WTC11 (cell line): ENCODE data around the gene TFF3. TPM values are rescaled to one million over a fixed set of nuclear protein-coding genes. Genes with fewer than 3 reads are reported as not detected.

ENCODE experiments used
- ATAC-seq: fragments of 200-7000 bp; cut with Tn5 transposase; 2 replicates; pipeline ENCODE4 v1.10.0; 2021; ENCODE audit warnings: mild to moderate bottlenecking, moderate library complexity
- CTCF ChIA-PET: fragments of 300-600 bp; sonication (Branson Sonifier 250); formaldehyde crosslinking; loops from one replicate; lab custom pipeline; 2021; ENCODE audit warnings: antibody characterized with exemption; lab: Charles Lee
- POLR2A ChIA-PET: fragments of 350-600 bp; sonication (Branson Sonifier 250); formaldehyde crosslinking; loops from one replicate; lab custom pipeline; 2021; ENCODE audit warnings: antibody characterized with exemption; lab: Charles Lee
- DNase-seq: peaks from one replicate; pipeline ENCODE4 v3.0.0; 2021; ENCODE audit warnings: low spot score
- H3K27ac Mint-ChIP-seq: 2 replicates; pipeline ENCODE4 v1.8.0; 2021; ENCODE audit warnings: mixed read lengths
- H3K27me3 Mint-ChIP-seq: 2 replicates; pipeline ENCODE4 v1.8.0; 2021; ENCODE audit warnings: low read depth, mild to moderate bottlenecking, moderate library complexity, mixed read lengths
- H3K36me3 Mint-ChIP-seq: 2 replicates; pipeline ENCODE4 v1.8.0; 2021; ENCODE audit warnings: mixed read lengths
- H3K4me1 Mint-ChIP-seq: 2 replicates; pipeline ENCODE4 v1.8.0; 2022; ENCODE audit warnings: mixed read lengths
- H3K4me3 Mint-ChIP-seq: 2 replicates; pipeline ENCODE4 v1.8.0; 2021; ENCODE audit warnings: mild to moderate bottlenecking, moderate library complexity, mixed read lengths
- H3K9me3 Mint-ChIP-seq: 2 replicates; pipeline ENCODE4 v1.8.0; 2021; ENCODE audit warnings: mixed read lengths
- ETV6 ChIP-seq: sonication (generic); formaldehyde crosslinking; IDR thresholded peaks from 2 replicates; pipeline ENCODE4 v1.8.1; 2022; ENCODE audit warnings: mild to moderate bottlenecking, missing genetic modification reagents
- GRHL2 ChIP-seq: fragments of 250-450 bp; sonication (Bioruptor Pico); IDR thresholded peaks from 2 replicates; pipeline ENCODE4 v1.8.0; 2022; ENCODE audit warnings: mild to moderate bottlenecking, moderate library complexity; ENCODE audit not compliant: insufficient replicate concordance, severe bottlenecking
- OVOL2 ChIP-seq: fragments of 250-450 bp; sonication (Bioruptor Pico); IDR thresholded peaks from 2 replicates; pipeline ENCODE4 v1.9.0; 2021; ENCODE audit warnings: mild to moderate bottlenecking, borderline replicate concordance
- PREB ChIP-seq: sonication (generic); formaldehyde crosslinking; IDR thresholded peaks from 2 replicates; pipeline ENCODE4 v1.8.1; 2022; ENCODE audit warnings: mild to moderate bottlenecking, missing genetic modification reagents, moderate library complexity, borderline replicate concordance
- STAT6 ChIP-seq: sonication (generic); formaldehyde crosslinking; conservative IDR thresholded peaks from 2 replicates; pipeline ENCODE4 v1.8.1; 2023; ENCODE audit warnings: mild to moderate bottlenecking, low read depth, missing genetic modification reagents, moderate library complexity
- TEAD1 ChIP-seq: sonication (generic); formaldehyde crosslinking; IDR thresholded peaks from 2 replicates; pipeline ENCODE4 v1.8.0; 2022; ENCODE audit warnings: mild to moderate bottlenecking, missing genetic modification reagents
- ZBTB43 ChIP-seq: sonication (generic); formaldehyde crosslinking; IDR thresholded peaks from 2 replicates; pipeline ENCODE4 v1.8.1; 2023; ENCODE audit warnings: mild to moderate bottlenecking, missing genetic modification reagents
- ZNF423 ChIP-seq: fragments of 250-450 bp; sonication (Bioruptor Pico); IDR thresholded peaks from 2 replicates; pipeline ENCODE4 v2.1.2; 2022; ENCODE audit warnings: mild to moderate bottlenecking, moderate library complexity
- total RNA-seq: library from RNA; stranded (reverse); gene quantifications from 3 replicates; pipeline ENCODE4 v1.2.3, GENCODE V29; 2021
- TF ChIP-seq, protein P1 (sequence below): sonication (generic); formaldehyde crosslinking; IDR thresholded peaks from 2 replicates; pipeline ENCODE4 v1.8.0; 2023; ENCODE audit warnings: mild to moderate bottlenecking, missing genetic modification reagents
- TF ChIP-seq, protein P2 (sequence below): fragments of 250-450 bp; sonication (Bioruptor Pico); IDR thresholded peaks from 2 replicates; pipeline ENCODE4 v1.9.0; 2021; ENCODE audit warnings: mild to moderate bottlenecking, borderline replicate concordance
- TF ChIP-seq, protein P3 (sequence below): fragments of 250-450 bp; sonication (Bioruptor Pico); conservative IDR thresholded peaks from 2 replicates; pipeline ENCODE4 v1.9.0; 2021; ENCODE audit warnings: mild to moderate bottlenecking
- TF ChIP-seq, protein P4 (sequence below): sonication (generic); formaldehyde crosslinking; IDR thresholded peaks from 2 replicates; pipeline ENCODE4 v1.8.0; 2022; ENCODE audit warnings: missing genetic modification reagents

TFF3 gene
- total RNA-seq, 1 experiment from 2014 or later, result 4.2 TPM

DNA sequence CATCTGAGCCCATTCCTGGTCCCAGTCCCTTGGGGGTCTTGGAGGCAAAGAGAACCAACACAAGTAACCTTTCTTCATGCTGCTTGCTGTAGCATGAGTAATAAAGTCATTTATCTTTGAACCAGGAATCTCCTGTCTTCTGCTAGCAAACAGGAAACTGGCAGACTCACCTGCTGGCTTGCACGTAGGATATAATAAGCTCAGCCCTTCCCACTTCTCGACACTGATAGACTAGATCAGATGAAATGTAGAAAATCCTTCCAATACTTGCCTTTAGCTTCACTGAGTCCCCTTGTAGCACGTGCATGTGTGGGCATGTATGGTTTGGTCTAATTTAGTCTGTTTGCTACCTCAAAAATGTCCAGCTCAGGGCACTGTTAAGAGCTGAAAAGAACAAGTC is 42.1 kb upstream of the TFF3 start:
- ChIA-PET POLR2A (no interaction called here), CTCF (interaction anchor here (1.0 to 2.0 kb wide), 3 partner anchors 19 to 48 kb away, joined by 4 read pairs; no protein-coding TSS in a partner anchor)
- ATAC-seq (no peak), DNase-seq (no peak)
- no peak for TF ChIP-seq GRHL2 (CRISPR knock-in tag)
- TF ChIP-seq, protein P1, sequence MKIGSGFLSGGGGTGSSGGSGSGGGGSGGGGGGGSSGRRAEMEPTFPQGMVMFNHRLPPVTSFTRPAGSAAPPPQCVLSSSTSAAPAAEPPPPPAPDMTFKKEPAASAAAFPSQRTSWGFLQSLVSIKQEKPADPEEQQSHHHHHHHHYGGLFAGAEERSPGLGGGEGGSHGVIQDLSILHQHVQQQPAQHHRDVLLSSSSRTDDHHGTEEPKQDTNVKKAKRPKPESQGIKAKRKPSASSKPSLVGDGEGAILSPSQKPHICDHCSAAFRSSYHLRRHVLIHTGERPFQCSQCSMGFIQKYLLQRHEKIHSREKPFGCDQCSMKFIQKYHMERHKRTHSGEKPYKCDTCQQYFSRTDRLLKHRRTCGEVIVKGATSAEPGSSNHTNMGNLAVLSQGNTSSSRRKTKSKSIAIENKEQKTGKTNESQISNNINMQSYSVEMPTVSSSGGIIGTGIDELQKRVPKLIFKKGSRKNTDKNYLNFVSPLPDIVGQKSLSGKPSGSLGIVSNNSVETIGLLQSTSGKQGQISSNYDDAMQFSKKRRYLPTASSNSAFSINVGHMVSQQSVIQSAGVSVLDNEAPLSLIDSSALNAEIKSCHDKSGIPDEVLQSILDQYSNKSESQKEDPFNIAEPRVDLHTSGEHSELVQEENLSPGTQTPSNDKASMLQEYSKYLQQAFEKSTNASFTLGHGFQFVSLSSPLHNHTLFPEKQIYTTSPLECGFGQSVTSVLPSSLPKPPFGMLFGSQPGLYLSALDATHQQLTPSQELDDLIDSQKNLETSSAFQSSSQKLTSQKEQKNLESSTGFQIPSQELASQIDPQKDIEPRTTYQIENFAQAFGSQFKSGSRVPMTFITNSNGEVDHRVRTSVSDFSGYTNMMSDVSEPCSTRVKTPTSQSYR (CRISPR knock-in tag), result no peak
- H3K36me3 Mint-ChIP-seq, result peaks cover 12% of the 10 kb centered on the region
- no peaks in the 10 kb centered on the region for H3K4me1 Mint-ChIP-seq
- H3K4me3 Mint-ChIP-seq, result no peak overlapping the region
- no peaks in the 10 kb centered on the region; the same call in 1 of the 2 replicates for H3K27me3 Mint-ChIP-seq
- peaks cover 41% of the 10 kb centered on the region for H3K9me3 Mint-ChIP-seq
- no peak overlapping the region for H3K27ac Mint-ChIP-seq

- Mint-ChIP-seq H3K27ac (no peak overlapping the region), H3K9me3 (peaks cover 41% of the 10 kb centered on the region), H3K27me3 (no peaks in the 10 kb centered on the region; the same call in 1 of the 2 replicates), H3K4me3 (no peak overlapping the region), H3K4me1 (no peaks in the 10 kb centered on the region), H3K36me3 (peaks cover 12% of the 10 kb centered on the region)
- TF ChIP-seq ZNF423, result no peak
- TF ChIP-seq, protein P2, sequence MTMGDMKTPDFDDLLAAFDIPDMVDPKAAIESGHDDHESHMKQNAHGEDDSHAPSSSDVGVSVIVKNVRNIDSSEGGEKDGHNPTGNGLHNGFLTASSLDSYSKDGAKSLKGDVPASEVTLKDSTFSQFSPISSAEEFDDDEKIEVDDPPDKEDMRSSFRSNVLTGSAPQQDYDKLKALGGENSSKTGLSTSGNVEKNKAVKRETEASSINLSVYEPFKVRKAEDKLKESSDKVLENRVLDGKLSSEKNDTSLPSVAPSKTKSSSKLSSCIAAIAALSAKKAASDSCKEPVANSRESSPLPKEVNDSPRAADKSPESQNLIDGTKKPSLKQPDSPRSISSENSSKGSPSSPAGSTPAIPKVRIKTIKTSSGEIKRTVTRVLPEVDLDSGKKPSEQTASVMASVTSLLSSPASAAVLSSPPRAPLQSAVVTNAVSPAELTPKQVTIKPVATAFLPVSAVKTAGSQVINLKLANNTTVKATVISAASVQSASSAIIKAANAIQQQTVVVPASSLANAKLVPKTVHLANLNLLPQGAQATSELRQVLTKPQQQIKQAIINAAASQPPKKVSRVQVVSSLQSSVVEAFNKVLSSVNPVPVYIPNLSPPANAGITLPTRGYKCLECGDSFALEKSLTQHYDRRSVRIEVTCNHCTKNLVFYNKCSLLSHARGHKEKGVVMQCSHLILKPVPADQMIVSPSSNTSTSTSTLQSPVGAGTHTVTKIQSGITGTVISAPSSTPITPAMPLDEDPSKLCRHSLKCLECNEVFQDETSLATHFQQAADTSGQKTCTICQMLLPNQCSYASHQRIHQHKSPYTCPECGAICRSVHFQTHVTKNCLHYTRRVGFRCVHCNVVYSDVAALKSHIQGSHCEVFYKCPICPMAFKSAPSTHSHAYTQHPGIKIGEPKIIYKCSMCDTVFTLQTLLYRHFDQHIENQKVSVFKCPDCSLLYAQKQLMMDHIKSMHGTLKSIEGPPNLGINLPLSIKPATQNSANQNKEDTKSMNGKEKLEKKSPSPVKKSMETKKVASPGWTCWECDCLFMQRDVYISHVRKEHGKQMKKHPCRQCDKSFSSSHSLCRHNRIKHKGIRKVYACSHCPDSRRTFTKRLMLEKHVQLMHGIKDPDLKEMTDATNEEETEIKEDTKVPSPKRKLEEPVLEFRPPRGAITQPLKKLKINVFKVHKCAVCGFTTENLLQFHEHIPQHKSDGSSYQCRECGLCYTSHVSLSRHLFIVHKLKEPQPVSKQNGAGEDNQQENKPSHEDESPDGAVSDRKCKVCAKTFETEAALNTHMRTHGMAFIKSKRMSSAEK (CRISPR knock-in tag), result no peak
- no peak for TF ChIP-seq ETV6 (CRISPR knock-in tag)
- TF ChIP-seq ZBTB43, result no peak
- no peak for TF ChIP-seq STAT6
- no peak for TF ChIP-seq PREB (CRISPR knock-in tag)
- ATAC-seq, result no peak
- ChIA-PET POLR2A (no interaction called here), CTCF (interaction anchor here (2.0 kb wide), 1 partner anchor 18 kb away, joined by 4 read pairs; no protein-coding TSS in a partner anchor)
- no peak for DNase-seq
These were observed 41.4 kb upstream of the TFF3 start for GRCh38 chr21:42356650-42357049.

- ATAC-seq (no peak), DNase-seq (no peak)
- H3K4me3 Mint-ChIP-seq, result no peak overlapping the region
- peaks cover 41% of the 10 kb centered on the region for H3K9me3 Mint-ChIP-seq
- ChIA-PET POLR2A (no interaction called here), CTCF (no interaction called here)
- H3K27ac Mint-ChIP-seq, result no peak overlapping the region
- no peaks in the 10 kb centered on the region; the same call in 1 of the 2 replicates for H3K27me3 Mint-ChIP-seq
- no peaks in the 10 kb centered on the region for H3K4me1 Mint-ChIP-seq
- peaks cover 12% of the 10 kb centered on the region for H3K36me3 Mint-ChIP-seq
- TF ChIP-seq TEAD1 (CRISPR knock-in tag) (no peak), OVOL2 (CRISPR knock-in tag) (no peak)
- TF ChIP-seq, protein P3, sequence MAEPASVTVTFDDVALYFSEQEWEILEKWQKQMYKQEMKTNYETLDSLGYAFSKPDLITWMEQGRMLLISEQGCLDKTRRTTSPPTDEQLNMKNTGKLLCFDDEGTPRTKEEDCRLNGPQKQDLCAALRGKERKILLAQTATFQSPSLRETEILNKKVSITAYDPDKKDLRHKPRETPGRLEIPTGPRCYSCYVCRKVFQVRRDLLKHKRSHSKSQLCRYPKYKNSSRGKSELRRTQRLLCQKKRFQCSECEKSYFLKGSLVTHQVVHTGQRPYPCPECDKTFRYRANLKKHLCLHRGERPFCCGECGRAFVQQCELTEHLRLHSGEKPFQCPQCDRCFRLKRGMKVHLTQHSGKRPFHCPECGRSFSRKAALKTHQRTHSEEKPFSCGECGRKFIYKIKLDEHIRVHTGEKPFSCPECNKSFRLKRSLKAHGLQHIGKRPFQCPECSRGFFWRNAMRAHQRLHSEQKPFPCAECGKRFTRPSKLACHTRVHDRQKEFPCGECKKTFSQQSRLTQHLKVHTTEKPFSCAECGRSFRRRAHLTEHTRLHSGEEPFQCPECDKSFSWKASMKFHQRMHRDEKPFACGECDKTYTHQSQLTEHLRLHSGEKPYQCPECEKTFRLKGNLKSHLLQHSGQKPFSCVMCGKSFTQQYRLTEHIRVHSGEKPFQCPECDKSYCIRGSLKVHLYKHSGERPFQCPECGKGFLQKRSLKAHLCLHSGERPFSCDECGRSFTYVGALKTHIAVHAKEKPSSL (CRISPR knock-in tag), result no peak
- TF ChIP-seq, protein P4, sequence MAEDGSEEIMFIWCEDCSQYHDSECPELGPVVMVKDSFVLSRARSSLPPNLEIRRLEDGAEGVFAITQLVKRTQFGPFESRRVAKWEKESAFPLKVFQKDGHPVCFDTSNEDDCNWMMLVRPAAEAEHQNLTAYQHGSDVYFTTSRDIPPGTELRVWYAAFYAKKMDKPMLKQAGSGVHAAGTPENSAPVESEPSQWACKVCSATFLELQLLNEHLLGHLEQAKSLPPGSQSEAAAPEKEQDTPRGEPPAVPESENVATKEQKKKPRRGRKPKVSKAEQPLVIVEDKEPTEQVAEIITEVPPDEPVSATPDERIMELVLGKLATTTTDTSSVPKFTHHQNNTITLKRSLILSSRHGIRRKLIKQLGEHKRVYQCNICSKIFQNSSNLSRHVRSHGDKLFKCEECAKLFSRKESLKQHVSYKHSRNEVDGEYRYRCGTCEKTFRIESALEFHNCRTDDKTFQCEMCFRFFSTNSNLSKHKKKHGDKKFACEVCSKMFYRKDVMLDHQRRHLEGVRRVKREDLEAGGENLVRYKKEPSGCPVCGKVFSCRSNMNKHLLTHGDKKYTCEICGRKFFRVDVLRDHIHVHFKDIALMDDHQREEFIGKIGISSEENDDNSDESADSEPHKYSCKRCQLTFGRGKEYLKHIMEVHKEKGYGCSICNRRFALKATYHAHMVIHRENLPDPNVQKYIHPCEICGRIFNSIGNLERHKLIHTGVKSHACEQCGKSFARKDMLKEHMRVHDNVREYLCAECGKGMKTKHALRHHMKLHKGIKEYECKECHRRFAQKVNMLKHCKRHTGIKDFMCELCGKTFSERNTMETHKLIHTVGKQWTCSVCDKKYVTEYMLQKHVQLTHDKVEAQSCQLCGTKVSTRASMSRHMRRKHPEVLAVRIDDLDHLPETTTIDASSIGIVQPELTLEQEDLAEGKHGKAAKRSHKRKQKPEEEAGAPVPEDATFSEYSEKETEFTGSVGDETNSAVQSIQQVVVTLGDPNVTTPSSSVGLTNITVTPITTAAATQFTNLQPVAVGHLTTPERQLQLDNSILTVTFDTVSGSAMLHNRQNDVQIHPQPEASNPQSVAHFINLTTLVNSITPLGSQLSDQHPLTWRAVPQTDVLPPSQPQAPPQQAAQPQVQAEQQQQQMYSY, result no peak
These were observed 40.8 kb upstream of the TFF3 start for GRCh38 chr21:42356046-42356445.
